ENCODE results near the gene P2RX5.

P2RX5 gene

GRCh38 chr17:3657588-3657869, 38.4 kb downstream of the P2RX5 start:
- no peak overlapping the region for H3K4me3 ChIP-seq (ENCODE audit: low read depth, low read length)
- TF ChIP-seq, protein P1, sequence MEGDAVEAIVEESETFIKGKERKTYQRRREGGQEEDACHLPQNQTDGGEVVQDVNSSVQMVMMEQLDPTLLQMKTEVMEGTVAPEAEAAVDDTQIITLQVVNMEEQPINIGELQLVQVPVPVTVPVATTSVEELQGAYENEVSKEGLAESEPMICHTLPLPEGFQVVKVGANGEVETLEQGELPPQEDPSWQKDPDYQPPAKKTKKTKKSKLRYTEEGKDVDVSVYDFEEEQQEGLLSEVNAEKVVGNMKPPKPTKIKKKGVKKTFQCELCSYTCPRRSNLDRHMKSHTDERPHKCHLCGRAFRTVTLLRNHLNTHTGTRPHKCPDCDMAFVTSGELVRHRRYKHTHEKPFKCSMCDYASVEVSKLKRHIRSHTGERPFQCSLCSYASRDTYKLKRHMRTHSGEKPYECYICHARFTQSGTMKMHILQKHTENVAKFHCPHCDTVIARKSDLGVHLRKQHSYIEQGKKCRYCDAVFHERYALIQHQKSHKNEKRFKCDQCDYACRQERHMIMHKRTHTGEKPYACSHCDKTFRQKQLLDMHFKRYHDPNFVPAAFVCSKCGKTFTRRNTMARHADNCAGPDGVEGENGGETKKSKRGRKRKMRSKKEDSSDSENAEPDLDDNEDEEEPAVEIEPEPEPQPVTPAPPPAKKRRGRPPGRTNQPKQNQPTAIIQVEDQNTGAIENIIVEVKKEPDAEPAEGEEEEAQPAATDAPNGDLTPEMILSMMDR (IDR thresholded peaks at IDR 0.05; ENCODE audit: control insufficient read depth, extremely low read depth, insufficient read depth), result no peak
- no peak for DNase-seq (ENCODE audit: low read depth)

GRCh38 chr17:3656755-3657587, 39.0 kb downstream of the P2RX5 start:
- no peak for DNase-seq (ENCODE audit: low read depth)
- no peak overlapping the region for H3K4me3 ChIP-seq (ENCODE audit: low read depth, low read length)
- TF ChIP-seq, protein P1 (IDR thresholded peaks at IDR 0.05; ENCODE audit: control insufficient read depth, extremely low read depth, insufficient read depth), result no peak

DNA sequence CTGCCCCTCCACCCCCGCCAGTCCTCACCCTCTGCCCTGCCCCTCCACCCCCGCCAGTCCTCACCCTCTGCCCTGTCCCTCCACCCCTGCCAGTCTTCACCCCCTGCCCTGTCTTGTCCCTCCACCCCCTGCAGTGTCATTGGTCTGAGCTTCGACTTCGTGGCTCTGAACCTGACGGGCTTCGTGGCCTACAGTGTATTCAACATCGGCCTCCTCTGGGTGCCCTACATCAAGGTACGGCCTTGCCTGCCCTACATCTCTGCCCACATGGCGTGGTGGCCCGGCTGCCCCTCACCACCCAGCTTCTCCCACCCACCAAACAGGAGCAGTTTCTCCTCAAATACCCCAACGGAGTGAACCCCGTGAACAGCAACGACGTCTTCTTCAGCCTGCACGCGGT, 39.6 kb downstream of the P2RX5 start:
- no peak overlapping the region for H3K4me3 ChIP-seq (ENCODE audit: low read depth, low read length)
- TF ChIP-seq, protein P1 (IDR thresholded peaks at IDR 0.05; ENCODE audit: control insufficient read depth, extremely low read depth, insufficient read depth), result no peak
- no peak for DNase-seq (ENCODE audit: low read depth)

- H3K4me3 ChIP-seq (ENCODE audit: low read depth, low read length), result no peak overlapping the region
- TF ChIP-seq, protein P1 (IDR thresholded peaks at IDR 0.05; ENCODE audit: control insufficient read depth, extremely low read depth, insufficient read depth), result no peak
- no peak for DNase-seq (ENCODE audit: low read depth)
Measured at GRCh38 chr17:3655766-3656165, 40.2 kb downstream of the P2RX5 start.

GRCh38 chr17:3647769-3648555, 48.0 kb downstream of the P2RX5 start:
- TF ChIP-seq, protein P1 (IDR thresholded peaks at IDR 0.05; ENCODE audit: control insufficient read depth, extremely low read depth, insufficient read depth), result peak; percentile 68
- no peak overlapping the region for H3K4me3 ChIP-seq (ENCODE audit: low read depth, low read length)
- no peak for DNase-seq (ENCODE audit: low read depth)

GRCh38 chr17:3647251-3647650, 48.7 kb downstream of the P2RX5 start:
- TF ChIP-seq, protein P1 (IDR thresholded peaks at IDR 0.05; ENCODE audit: control insufficient read depth, extremely low read depth, insufficient read depth), result no peak
- no peak for DNase-seq (ENCODE audit: low read depth)

More at GRCh38 chr17:3647251-3647650, 48.7 kb downstream of the P2RX5 start:
- no peak overlapping the region for H3K4me3 ChIP-seq (ENCODE audit: low read depth, low read length)

Measured in LNCaP clone FGC (cell line).